ENCODE data around the gene LRRC14B.
"Not testable (repeated sequence)": the region's sequence is repeated elsewhere in the genome, so short reads cannot be mapped to it uniquely, and the experiment has no call there.

The LRRC14B gene

DNA sequence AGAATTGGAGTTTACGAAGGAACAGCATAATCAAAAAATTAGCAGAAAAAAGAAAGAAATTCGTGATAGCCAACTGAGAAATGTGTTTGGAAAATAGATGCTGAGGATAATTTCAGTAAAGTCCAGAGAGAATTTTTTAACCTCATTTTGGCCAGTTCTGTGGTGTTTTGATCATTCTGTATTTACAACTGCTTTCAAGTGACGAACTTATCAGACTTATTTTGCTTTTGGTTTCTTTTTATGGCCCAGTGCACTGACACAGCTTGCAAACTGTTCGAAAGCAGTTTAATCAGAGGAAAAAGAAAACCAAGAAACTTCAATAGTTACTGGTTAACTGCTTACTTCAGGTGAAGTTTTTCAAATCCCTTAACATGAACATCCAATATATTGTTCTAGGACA, 28.7 kb downstream of the LRRC14B start:
- DNase-seq (ENCODE audit: low read depth), result no peak
- no peak overlapping the region for H3K4me3 ChIP-seq (ENCODE audit: low read depth, low read length)
- TF ChIP-seq, protein P1, sequence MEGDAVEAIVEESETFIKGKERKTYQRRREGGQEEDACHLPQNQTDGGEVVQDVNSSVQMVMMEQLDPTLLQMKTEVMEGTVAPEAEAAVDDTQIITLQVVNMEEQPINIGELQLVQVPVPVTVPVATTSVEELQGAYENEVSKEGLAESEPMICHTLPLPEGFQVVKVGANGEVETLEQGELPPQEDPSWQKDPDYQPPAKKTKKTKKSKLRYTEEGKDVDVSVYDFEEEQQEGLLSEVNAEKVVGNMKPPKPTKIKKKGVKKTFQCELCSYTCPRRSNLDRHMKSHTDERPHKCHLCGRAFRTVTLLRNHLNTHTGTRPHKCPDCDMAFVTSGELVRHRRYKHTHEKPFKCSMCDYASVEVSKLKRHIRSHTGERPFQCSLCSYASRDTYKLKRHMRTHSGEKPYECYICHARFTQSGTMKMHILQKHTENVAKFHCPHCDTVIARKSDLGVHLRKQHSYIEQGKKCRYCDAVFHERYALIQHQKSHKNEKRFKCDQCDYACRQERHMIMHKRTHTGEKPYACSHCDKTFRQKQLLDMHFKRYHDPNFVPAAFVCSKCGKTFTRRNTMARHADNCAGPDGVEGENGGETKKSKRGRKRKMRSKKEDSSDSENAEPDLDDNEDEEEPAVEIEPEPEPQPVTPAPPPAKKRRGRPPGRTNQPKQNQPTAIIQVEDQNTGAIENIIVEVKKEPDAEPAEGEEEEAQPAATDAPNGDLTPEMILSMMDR (conservative IDR thresholded peaks at IDR 0.05; ENCODE audit: low read depth, low read length), result no peak

DNA sequence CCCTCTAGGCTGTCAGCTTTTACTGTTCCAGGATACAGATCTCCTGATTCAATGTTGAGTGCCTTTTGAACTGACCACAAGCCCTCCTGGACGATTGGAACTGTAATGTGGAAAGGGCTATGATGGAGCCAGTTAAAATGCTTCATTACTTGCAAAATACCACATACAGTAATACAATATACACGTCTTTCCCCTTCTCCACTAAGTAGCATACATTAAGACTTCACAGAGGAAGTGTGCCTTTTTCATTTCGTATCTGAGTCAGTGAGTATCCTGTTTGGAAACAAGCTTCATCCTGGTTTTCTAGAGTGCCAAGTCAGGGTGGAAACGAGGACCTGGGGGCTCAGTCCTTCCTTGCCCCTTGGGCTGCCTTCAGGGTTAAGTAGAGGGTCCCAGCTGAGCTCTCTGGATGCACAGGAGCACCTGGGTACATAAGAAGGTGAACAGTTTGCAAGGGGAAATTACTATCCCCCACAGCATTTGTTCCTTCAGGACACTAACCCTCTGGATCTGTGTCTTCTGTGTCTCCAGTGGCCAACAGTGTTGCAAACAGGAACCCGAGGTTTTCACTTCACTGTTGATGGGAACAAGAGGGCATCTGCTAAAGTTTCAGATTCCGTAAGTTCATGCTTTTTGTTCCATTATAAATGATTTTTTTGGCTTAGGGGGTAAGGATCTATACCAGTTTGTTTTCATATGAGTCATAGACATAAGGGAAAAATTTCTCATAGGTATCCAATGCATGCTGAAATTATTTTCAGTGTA, 31.8 kb downstream of the LRRC14B start:
- peak; percentile 37 for DNase-seq (ENCODE audit: low read depth)
- not testable (repeated sequence) for H3K4me3 ChIP-seq (ENCODE audit: low read depth, low read length)

DNA sequence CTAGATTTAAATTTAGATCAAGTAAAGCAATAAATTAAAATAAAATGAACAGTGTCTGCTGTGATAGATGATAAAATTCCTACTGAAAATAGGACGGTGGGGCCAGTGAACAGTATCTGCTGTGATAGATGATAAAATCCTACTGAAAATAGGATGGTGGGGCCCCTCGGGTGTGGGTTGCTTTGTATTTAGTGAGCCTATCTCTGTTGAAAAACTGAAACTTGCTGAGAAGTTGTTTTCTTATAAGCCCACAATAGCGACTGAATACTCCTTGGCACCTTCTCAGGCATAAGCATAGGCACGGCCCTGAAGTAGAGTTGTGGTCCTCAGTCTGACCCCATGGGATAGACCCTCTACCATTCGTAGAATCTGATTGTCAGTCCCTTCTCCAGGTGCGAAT, 32.5 kb downstream of the LRRC14B start:
- no peak overlapping the region for H3K4me3 ChIP-seq (ENCODE audit: low read depth, low read length)
- TF ChIP-seq, protein P1 (conservative IDR thresholded peaks at IDR 0.05; ENCODE audit: low read depth, low read length), result no peak
- no peak for DNase-seq (ENCODE audit: low read depth)

DNA sequence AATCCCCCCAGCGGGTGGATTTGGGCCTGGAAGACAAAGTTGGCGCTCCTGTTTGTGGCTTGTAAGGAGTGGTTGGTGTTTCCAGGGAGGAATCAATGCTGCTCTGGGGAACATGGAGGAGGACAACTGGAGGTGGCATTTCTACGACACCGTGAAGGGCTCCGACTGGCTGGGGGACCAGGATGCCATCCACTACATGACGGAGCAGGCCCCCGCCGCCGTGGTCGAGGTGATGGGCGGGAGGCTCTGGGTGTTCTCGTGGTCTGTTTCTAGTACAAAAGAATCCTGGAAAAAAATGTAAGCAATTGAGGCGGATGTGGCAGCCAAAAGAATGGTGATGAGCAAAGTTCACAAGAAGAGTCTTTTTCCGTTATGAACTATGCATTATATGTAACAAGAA, 34.0 kb downstream of the LRRC14B start:
- no peak for DNase-seq (ENCODE audit: low read depth)
- TF ChIP-seq, protein P1 (conservative IDR thresholded peaks at IDR 0.05; ENCODE audit: low read depth, low read length), result no peak
- no peak overlapping the region for H3K4me3 ChIP-seq (ENCODE audit: low read depth, low read length)

DNA sequence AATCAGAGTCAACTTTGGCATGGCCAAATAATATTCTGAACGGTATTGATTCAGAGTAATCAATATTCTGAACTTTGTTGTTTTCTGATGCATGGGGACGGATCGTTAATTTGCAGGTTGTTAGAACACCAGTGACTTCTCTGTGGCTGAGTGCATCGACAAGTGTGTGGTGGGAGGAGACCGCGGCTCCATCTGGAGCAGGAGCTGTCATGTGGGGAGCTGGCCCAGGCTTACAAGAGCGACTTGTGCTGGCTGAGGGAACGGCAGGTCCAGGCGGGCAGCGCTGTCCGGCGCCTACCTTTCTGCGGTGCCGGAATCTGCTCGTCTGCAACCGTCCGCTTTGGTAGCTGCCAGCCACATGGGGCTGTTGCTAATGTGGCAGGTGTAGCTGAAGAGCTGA, 36.1 kb downstream of the LRRC14B start:
- DNase-seq (ENCODE audit: low read depth); H3K4me3 ChIP-seq (ENCODE audit: low read depth, low read length): not testable (repeated sequence)

DNA sequence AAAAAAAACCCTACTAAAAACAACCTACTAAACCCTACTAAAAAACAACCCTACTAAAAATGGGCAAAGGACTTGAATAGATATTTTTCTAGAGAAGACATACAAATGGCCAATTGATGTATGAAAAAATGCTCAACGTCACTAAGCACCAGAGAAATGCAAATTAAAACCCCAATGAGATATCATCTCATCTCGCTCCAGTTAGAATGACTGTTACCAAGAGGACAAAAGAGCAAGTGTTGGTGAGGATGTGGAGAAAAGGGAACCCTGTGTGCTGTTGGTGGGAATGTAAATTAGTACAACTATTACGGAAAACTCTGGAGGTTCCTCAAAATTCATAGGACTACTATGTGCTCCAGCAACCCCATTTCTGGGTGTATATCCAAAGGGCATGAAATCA, 37.6 kb downstream of the LRRC14B start:
- DNase-seq (ENCODE audit: low read depth), result no peak
- no peak overlapping the region for H3K4me3 ChIP-seq (ENCODE audit: low read depth, low read length)
- TF ChIP-seq, protein P1 (conservative IDR thresholded peaks at IDR 0.05; ENCODE audit: low read depth, low read length), result no peak

DNA sequence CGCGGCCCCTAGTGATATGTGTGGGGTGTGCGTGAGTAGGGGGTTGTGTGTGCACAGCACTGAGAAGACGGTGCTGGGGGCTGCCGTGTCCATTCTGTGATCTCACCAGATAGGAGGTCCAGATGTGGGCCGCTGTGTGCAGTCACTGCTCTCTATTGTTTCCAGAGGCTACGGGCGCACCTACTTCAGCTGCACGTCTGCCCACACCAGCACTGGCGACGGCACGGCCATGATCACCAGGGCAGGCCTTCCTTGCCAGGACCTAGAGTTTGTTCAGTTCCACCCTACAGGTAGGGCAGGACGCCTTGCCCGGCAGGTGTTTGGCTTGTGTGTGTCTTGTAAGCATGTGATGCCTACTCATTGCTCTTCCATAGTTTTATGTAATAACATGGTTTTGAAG, 39.4 kb downstream of the LRRC14B start:
- no peak overlapping the region for H3K4me3 ChIP-seq (ENCODE audit: low read depth, low read length)
- no peak for DNase-seq (ENCODE audit: low read depth)
- TF ChIP-seq, protein P1 (conservative IDR thresholded peaks at IDR 0.05; ENCODE audit: low read depth, low read length), result no peak

DNA sequence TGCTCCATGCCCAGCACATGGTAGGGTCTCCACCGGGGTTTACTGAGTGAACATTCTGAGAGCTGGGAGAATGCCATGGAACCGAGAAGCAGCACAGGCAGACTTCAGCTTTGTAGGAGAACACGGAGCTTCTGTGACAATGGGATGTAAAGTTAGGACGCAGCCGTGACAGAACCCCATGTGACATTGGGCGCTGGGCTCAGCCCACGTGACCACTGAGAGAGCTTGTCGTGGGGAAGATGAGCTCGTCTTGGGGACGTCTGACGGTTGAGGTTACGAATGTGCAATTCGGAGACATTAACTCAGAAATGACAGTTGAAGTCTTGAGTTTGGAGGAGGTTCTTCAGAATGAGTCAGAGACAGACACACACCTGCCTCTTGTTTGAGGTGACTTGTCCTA, 40.4 kb downstream of the LRRC14B start:
- DNase-seq (ENCODE audit: low read depth), result no peak
- TF ChIP-seq, protein P1 (conservative IDR thresholded peaks at IDR 0.05; ENCODE audit: low read depth, low read length), result no peak

DNA sequence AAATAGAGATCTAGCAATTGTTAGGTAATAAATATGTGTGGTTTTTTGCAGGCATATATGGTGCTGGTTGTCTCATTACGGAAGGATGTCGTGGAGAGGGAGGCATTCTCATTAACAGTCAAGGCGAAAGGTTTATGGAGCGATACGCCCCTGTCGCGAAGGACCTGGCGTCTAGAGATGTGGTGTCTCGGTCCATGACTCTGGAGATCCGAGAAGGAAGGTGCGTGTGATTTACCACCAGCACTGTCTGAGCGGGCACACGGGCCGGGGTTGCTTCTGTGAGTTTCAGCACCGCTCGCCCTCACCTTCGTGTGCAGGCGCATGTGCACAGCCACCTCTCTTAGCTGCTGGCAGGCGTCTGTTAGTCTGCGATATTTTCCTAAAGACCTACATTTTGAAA, 42.1 kb downstream of the LRRC14B start:
- H3K4me3 ChIP-seq (ENCODE audit: low read depth, low read length); DNase-seq (ENCODE audit: low read depth): not testable (repeated sequence)

More for the DNA sequence above, 40.4 kb downstream of the LRRC14B start:
- no peak overlapping the region for H3K4me3 ChIP-seq (ENCODE audit: low read depth, low read length)
